ENCODE measurements around the gene LTO1.

The LTO1 gene

GRCh38 chr11:69656536-69657455 lies 18.4 kb downstream of the LTO1 start:
- no peak for DNase-seq

GRCh38 chr11:69655479-69656428 lies 19.4 kb downstream of the LTO1 start:
- DNase-seq, result no peak

GRCh38 chr11:69654660-69655478 lies 20.3 kb downstream of the LTO1 start:
- no peak for DNase-seq

- no peak for DNase-seq
Measured at GRCh38 chr11:69654001-69654659, 21.0 kb downstream of the LTO1 start.

- no peak for DNase-seq
Measured at GRCh38 chr11:69653406-69653960, 21.7 kb downstream of the LTO1 start.

GRCh38 chr11:69652999-69653398 lies 22.2 kb downstream of the LTO1 start:
- no peak for DNase-seq

GRCh38 chr11:69651834-69652620 lies 23.1 kb downstream of the LTO1 start:
- no peak for DNase-seq

- no peak for DNase-seq
Measured at GRCh38 chr11:69650832-69651344, 24.3 kb downstream of the LTO1 start.

GRCh38 chr11:69650081-69650831 lies 24.9 kb downstream of the LTO1 start:
- DNase-seq, result no peak

GRCh38 chr11:69649576-69649900 lies 25.6 kb downstream of the LTO1 start:
- no peak for DNase-seq

GRCh38 chr11:69648679-69649575 lies 26.2 kb downstream of the LTO1 start:
- no peak for DNase-seq

GRCh38 chr11:69647761-69648497 lies 27.2 kb downstream of the LTO1 start:
- no peak for DNase-seq

- no peak for DNase-seq
Measured at GRCh38 chr11:69647390-69647748, 27.8 kb downstream of the LTO1 start.

- DNase-seq, result no peak
Measured at GRCh38 chr11:69646493-69647389, 28.4 kb downstream of the LTO1 start.

GRCh38 chr11:69645801-69646492 lies 29.2 kb downstream of the LTO1 start:
- DNase-seq, result no peak

GRCh38 chr11:69644962-69645675 lies 30.0 kb downstream of the LTO1 start:
- no peak for DNase-seq
